ENCODE data around the gene LARP7.

LARP7 gene

DNA sequence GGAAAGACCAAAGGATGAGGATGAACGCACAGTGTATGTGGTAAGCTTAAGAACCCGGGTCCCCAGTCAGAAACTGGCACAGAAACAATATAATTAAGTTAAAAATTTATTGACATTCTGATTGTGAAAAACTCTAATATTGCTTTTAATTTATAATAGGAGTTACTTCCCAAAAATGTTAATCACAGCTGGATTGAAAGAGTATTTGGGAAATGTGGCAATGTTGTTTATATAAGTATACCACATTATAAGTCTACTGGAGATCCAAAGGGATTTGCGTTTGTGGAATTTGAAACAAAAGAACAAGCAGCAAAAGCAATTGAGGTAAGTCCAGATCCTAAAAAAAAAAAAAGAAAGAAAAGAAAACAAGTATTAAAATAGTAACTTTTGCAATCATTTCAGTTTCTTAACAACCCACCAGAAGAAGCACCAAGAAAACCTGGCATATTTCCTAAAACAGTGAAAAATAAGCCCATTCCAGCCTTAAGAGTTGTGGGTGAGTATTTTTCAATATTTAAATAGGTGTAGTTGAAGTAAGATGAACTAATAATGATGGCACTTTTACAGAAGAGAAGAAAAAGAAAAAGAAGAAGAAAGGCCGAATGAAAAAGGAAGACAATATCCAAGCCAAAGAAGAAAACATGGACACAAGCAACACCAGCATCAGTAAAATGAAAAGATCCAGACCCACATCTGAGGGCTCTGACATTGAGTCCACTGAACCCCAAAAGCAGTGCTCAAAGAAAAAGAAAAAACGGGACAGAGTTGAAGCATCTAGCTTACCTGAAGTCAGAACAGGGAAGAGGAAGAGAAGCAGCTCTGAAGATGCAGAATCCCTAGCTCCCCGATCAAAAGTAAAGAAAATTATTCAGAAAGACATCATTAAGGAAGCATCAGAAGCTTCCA, 9.9 kb downstream of the LARP7 start:
- H3K4me3 ChIP-seq (ENCODE audit: insufficient read length, low read depth) = peak overlapping the region; percentile 82
- H3K9ac ChIP-seq (ENCODE audit: insufficient read length, low read depth) = peak overlapping the region; percentile 87

GRCh38 chr4:112647785-112648184, 10.8 kb downstream of the LARP7 start:
- Histone ChIP-seq H3K4me1 (ENCODE audit: insufficient read depth, insufficient read length) (no peaks in the 10 kb centered on the region), H3K36me3 (ENCODE audit: insufficient read depth, insufficient read length, low read length) (peaks cover 14% of the 10 kb centered on the region), H3K27me3 (ENCODE audit: insufficient read depth, insufficient read length) (no peaks in the 10 kb centered on the region), H3K9ac (ENCODE audit: insufficient read length, low read depth) (peak overlapping the region; percentile 87), H3K9me3 (ENCODE audit: insufficient read depth, low read length) (no peaks in the 10 kb centered on the region), H3K4me3 (ENCODE audit: insufficient read length, low read depth) (peak overlapping the region; percentile 82)
- TF ChIP-seq YY1 (IDR thresholded peaks at IDR 0.05; ENCODE audit: insufficient read depth, insufficient read length) (no peak), SUZ12 (IDR thresholded peaks at IDR 0.05; ENCODE audit: extremely low read depth, insufficient read depth, insufficient read length) (no peak), ZNF274 (IDR thresholded peaks at IDR 0.05; ENCODE audit: low read depth, low read length) (no peak)
- no peak for DNase-seq (ENCODE audit: low read depth, low spot score)

More for the DNA sequence above, 9.9 kb downstream of the LARP7 start:
- Histone ChIP-seq H3K36me3 (ENCODE audit: insufficient read depth, insufficient read length, low read length) (peaks cover 18% of the 10 kb centered on the region), H3K9me3 (ENCODE audit: insufficient read depth, low read length) (no peaks in the 10 kb centered on the region), H3K27me3 (ENCODE audit: insufficient read depth, insufficient read length) (no peaks in the 10 kb centered on the region), H3K4me1 (ENCODE audit: insufficient read depth, insufficient read length) (no peaks in the 10 kb centered on the region)
- no peak for DNase-seq (ENCODE audit: low read depth, low spot score)
- TF ChIP-seq SUZ12 (IDR thresholded peaks at IDR 0.05; ENCODE audit: extremely low read depth, insufficient read depth, insufficient read length) (no peak), YY1 (IDR thresholded peaks at IDR 0.05; ENCODE audit: insufficient read depth, insufficient read length) (no peak), ZNF274 (IDR thresholded peaks at IDR 0.05; ENCODE audit: low read depth, low read length) (no peak)

GRCh38 chr4:112648263-112649054, 11.5 kb downstream of the LARP7 start:
- DNase-seq (ENCODE audit: low read depth, low spot score) = peak; percentile 82
- no peaks in the 10 kb centered on the region for H3K27me3 ChIP-seq (ENCODE audit: insufficient read depth, insufficient read length)
- H3K9me3 ChIP-seq (ENCODE audit: insufficient read depth, low read length) = no peaks in the 10 kb centered on the region
- TF ChIP-seq SUZ12 (IDR thresholded peaks at IDR 0.05; ENCODE audit: extremely low read depth, insufficient read depth, insufficient read length) (no peak), YY1 (IDR thresholded peaks at IDR 0.05; ENCODE audit: insufficient read depth, insufficient read length) (no peak), ZNF274 (IDR thresholded peaks at IDR 0.05; ENCODE audit: low read depth, low read length) (no peak)
- H3K4me3 ChIP-seq (ENCODE audit: insufficient read length, low read depth) = peak overlapping the region; percentile 82
- H3K4me1 ChIP-seq (ENCODE audit: insufficient read depth, insufficient read length) = no peaks in the 10 kb centered on the region
- H3K9ac ChIP-seq (ENCODE audit: insufficient read length, low read depth) = peak overlapping the region; percentile 87
- peaks cover 18% of the 10 kb centered on the region for H3K36me3 ChIP-seq (ENCODE audit: insufficient read depth, insufficient read length, low read length)

DNA sequence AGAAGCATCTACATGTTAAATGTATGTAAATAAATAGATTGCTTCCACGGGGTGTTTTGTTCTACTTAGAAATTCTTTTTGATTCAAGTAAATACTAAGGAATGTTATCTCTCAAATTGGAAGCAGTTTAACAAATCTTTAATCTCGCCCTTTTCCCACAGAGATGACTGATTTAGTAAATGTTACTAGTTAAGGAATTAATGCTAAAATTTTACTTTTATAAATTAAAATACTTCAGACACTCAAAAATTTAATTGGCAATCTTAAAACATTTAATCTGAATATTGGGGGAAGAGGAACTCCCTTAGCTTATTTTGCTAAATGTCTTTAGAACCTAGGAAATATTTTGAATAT, 12.1 kb downstream of the LARP7 start:
- no peak for TF ChIP-seq SUZ12 (IDR thresholded peaks at IDR 0.05; ENCODE audit: extremely low read depth, insufficient read depth, insufficient read length)
- no peak for TF ChIP-seq YY1 (IDR thresholded peaks at IDR 0.05; ENCODE audit: insufficient read depth, insufficient read length)
- no peak for TF ChIP-seq ZNF274 (IDR thresholded peaks at IDR 0.05; ENCODE audit: low read depth, low read length)
- H3K36me3 ChIP-seq (ENCODE audit: insufficient read depth, insufficient read length, low read length) = peaks cover 24% of the 10 kb centered on the region
- H3K4me3 ChIP-seq (ENCODE audit: insufficient read length, low read depth) = peak overlapping the region; percentile 11
- no peak for DNase-seq (ENCODE audit: low read depth, low spot score)
- H3K27me3 ChIP-seq (ENCODE audit: insufficient read depth, insufficient read length) = no peaks in the 10 kb centered on the region
- no peaks in the 10 kb centered on the region for H3K4me1 ChIP-seq (ENCODE audit: insufficient read depth, insufficient read length)
- H3K9me3 ChIP-seq (ENCODE audit: insufficient read depth, low read length) = no peaks in the 10 kb centered on the region
- H3K9ac ChIP-seq (ENCODE audit: insufficient read length, low read depth) = peak overlapping the region; percentile 61

DNA sequence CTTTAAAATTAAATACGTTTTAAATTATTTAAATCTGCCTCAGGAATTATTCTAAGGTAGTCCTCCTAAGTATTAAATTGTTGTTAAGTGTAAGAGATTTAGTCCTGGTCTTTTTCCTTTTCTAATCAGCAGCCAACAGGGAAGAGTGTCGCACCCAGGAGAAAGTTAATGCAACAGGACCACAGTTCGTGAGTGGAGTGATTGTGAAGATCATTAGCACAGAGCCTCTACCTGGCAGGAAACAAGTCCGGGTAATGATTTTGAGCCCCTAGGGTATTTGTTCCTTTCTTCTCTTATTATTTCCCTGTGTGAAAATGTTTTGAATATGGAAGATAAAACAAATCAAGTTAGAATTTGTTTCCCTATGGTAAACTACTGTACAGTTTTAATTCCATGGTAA, 13.4 kb downstream of the LARP7 start:
- Histone ChIP-seq H3K4me1 (ENCODE audit: insufficient read depth, insufficient read length) (no peaks in the 10 kb centered on the region), H3K27me3 (ENCODE audit: insufficient read depth, insufficient read length) (no peaks in the 10 kb centered on the region), H3K9me3 (ENCODE audit: insufficient read depth, low read length) (no peaks in the 10 kb centered on the region), H3K36me3 (ENCODE audit: insufficient read depth, insufficient read length, low read length) (peaks cover 30% of the 10 kb centered on the region), H3K4me3 (ENCODE audit: insufficient read length, low read depth) (peak overlapping the region; percentile 1), H3K9ac (ENCODE audit: insufficient read length, low read depth) (peak overlapping the region; percentile 51)
- no peak for DNase-seq (ENCODE audit: low read depth, low spot score)
- no peak for TF ChIP-seq SUZ12 (IDR thresholded peaks at IDR 0.05; ENCODE audit: extremely low read depth, insufficient read depth, insufficient read length)
- TF ChIP-seq ZNF274 (IDR thresholded peaks at IDR 0.05; ENCODE audit: low read depth, low read length) = no peak
- TF ChIP-seq YY1 (IDR thresholded peaks at IDR 0.05; ENCODE audit: insufficient read depth, insufficient read length) = no peak

GRCh38 chr4:112651641-112652040, 14.7 kb downstream of the LARP7 start:
- Histone ChIP-seq H3K4me1 (ENCODE audit: insufficient read depth, insufficient read length) (no peaks in the 10 kb centered on the region), H3K36me3 (ENCODE audit: insufficient read depth, insufficient read length, low read length) (peaks cover 40% of the 10 kb centered on the region), H3K4me3 (ENCODE audit: insufficient read length, low read depth) (peak overlapping the region; percentile 3), H3K9ac (ENCODE audit: insufficient read length, low read depth) (peak overlapping the region; percentile 80), H3K9me3 (ENCODE audit: insufficient read depth, low read length) (no peaks in the 10 kb centered on the region), H3K27me3 (ENCODE audit: insufficient read depth, insufficient read length) (no peaks in the 10 kb centered on the region)
- no peak for TF ChIP-seq YY1 (IDR thresholded peaks at IDR 0.05; ENCODE audit: insufficient read depth, insufficient read length)
- no peak for TF ChIP-seq SUZ12 (IDR thresholded peaks at IDR 0.05; ENCODE audit: extremely low read depth, insufficient read depth, insufficient read length)
- TF ChIP-seq ZNF274 (IDR thresholded peaks at IDR 0.05; ENCODE audit: low read depth, low read length) = no peak
- no peak for DNase-seq (ENCODE audit: low read depth, low spot score)

DNA sequence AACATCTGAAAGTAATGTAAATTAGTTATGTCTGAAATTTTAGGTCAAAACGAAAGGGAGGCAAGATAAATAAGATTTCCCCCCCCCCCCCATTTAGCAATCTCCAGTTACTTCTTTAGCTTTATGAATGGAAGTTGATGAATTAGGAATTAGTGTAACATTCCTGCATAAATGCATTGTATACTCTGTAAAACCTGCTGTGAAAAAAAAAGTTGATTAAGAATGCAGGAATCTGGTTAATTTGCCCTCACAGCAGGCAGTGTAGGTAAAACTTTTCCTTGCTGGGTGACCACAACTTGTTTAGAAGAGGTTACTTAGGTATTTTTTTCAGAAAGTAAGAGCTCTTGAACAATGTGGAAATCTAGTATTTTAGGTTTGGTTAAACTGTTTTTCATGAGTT, 15.3 kb downstream of the LARP7 start:
- Histone ChIP-seq H3K4me3 (ENCODE audit: insufficient read length, low read depth) (no peak overlapping the region), H3K9ac (ENCODE audit: insufficient read length, low read depth) (peak overlapping the region; percentile 56), H3K36me3 (ENCODE audit: insufficient read depth, insufficient read length, low read length) (peaks cover 45% of the 10 kb centered on the region), H3K4me1 (ENCODE audit: insufficient read depth, insufficient read length) (no peaks in the 10 kb centered on the region), H3K27me3 (ENCODE audit: insufficient read depth, insufficient read length) (no peaks in the 10 kb centered on the region), H3K9me3 (ENCODE audit: insufficient read depth, low read length) (no peaks in the 10 kb centered on the region)
- TF ChIP-seq SUZ12 (IDR thresholded peaks at IDR 0.05; ENCODE audit: extremely low read depth, insufficient read depth, insufficient read length) = no peak
- no peak for TF ChIP-seq ZNF274 (IDR thresholded peaks at IDR 0.05; ENCODE audit: low read depth, low read length)
- TF ChIP-seq YY1 (IDR thresholded peaks at IDR 0.05; ENCODE audit: insufficient read depth, insufficient read length) = no peak
- DNase-seq (ENCODE audit: low read depth, low spot score) = peak; percentile 80

Measured in NT2/D1 (cell line).